GM10248 (cell line): ENCODE measurements around the gene CDCA5.
A peak's percentile ranks its signal among the peaks of the same experiment; 100 is the strongest.

Experiments
- CTCF ChIA-PET: fragments of 300-600 bp; sonication (Branson Sonifier 250); formaldehyde crosslinking; extraction: SDS; loops from one replicate; lab custom pipeline; 2021; ENCODE audit warnings: antibody characterized with exemption; lab: Yijun Ruan, JAX
- POLR2A ChIA-PET: fragments of 350-650 bp; sonication (Branson Sonifier 250); formaldehyde crosslinking; extraction: SDS; loops from one replicate; lab custom pipeline; 2020; ENCODE audit warnings: antibody characterized with exemption; lab: Yijun Ruan, JAX
- DNase-seq: peaks from one replicate; pipeline ENCODE4 v3.0.0; 2012; ENCODE audit errors: extremely low spot score
- TF ChIP-seq, protein P1 (sequence below): IDR thresholded peaks from 2 replicates; pipeline ENCODE4 v1.5.1; 2012; ENCODE audit warnings: mild to moderate bottlenecking, low read depth; ENCODE audit errors: extremely low read depth, missing control alignments, control extremely low read depth

Gene CDCA5, protein sequence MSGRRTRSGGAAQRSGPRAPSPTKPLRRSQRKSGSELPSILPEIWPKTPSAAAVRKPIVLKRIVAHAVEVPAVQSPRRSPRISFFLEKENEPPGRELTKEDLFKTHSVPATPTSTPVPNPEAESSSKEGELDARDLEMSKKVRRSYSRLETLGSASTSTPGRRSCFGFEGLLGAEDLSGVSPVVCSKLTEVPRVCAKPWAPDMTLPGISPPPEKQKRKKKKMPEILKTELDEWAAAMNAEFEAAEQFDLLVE

DNA sequence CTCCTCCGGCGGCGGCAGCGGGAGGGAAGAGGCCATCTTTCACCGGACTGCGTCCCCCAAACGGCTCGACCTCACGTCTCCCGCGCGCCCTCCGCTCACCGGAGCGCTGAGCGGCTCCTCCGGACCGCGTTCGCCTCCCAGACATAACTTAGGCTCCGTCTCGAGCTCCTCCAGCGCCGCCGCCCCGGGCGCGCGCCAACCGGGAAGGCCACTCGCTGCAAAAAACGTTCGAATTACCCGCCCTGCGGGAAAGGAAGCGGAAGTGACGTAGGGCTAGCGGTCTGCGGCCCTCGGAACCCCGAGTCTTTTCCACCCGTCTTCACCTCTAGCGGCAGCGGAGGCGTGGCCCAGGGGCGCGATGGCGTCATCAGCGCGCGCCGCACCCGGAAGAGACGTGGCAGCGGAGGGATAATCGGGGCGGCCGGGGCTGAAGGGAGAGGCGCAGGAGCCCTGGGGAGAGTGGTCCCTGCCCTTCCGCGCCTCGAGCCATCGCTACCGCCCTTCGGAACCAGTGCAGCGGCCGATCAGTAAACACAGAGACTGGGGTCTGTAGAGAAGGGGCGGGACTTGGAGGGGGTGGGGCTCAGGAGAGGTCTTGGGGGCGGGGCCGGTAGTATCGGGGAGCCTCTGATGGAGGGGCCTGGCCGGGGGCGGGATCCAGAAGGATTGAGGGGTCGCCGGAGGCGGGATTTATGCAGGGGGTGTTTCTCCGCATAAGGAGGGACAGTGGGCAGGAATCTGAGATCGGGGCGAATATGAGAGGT is at the start of gene CDCA5, which contains the start of gene ZFPL1:
Gene CDCA5, minus strand, starts transcription at position 207 of the 764 bp plus-strand sequence. Its CDS starts 62 bp downstream, at position 145.
Gene ZFPL1, plus strand, starts transcription at position 389 of the 764 bp plus-strand sequence. CDS start 477 bp downstream, outside the sequence.
- CTCF ChIA-PET: interaction anchor here (1.3 to 1.8 kb wide), 4 partner anchors 11 to 70 kb away, joined by 3 to 10 read pairs (median 4); partner anchors contain the start of gene ARL2
- DNase-seq: peak; percentile 99
- TF ChIP-seq, protein P1, sequence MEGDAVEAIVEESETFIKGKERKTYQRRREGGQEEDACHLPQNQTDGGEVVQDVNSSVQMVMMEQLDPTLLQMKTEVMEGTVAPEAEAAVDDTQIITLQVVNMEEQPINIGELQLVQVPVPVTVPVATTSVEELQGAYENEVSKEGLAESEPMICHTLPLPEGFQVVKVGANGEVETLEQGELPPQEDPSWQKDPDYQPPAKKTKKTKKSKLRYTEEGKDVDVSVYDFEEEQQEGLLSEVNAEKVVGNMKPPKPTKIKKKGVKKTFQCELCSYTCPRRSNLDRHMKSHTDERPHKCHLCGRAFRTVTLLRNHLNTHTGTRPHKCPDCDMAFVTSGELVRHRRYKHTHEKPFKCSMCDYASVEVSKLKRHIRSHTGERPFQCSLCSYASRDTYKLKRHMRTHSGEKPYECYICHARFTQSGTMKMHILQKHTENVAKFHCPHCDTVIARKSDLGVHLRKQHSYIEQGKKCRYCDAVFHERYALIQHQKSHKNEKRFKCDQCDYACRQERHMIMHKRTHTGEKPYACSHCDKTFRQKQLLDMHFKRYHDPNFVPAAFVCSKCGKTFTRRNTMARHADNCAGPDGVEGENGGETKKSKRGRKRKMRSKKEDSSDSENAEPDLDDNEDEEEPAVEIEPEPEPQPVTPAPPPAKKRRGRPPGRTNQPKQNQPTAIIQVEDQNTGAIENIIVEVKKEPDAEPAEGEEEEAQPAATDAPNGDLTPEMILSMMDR: no peak
- POLR2A ChIA-PET: no interaction called here

DNA sequence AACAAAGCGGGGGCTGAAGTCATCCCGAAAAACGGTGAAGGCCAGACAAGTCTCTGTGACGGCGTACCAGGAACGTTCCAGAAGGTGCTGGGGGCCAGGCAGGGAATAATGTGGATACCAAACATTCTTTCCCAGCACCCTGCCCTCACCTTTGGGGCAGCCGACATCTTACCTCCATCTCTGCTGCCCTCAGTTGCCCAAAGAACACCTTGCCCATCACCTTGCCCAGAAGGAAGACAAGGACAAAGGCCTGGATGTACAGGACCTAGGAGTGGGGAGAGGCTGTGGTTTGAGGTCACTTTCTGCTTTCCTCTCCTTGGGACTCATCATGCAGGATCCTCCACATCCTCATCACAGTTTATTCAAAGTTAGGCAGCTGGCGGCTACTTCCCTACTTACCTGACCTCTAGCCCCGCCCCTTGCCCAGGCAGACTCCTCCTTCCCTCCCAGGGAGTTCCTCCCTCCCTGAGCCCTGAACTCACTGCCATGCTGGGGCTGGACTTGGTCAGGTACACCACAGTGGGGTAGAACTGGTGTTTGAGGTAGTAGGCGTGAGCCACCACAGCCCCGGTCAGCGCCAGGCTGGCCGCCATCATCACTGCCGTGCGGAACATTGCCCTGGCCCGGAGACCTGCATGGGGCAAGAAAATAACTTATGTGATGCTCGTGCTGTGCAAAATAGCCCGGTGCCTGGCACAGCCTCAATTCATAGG is 49.3 kb upstream of the CDCA5 start:
- ChIA-PET POLR2A (interaction anchor here (2.9 kb wide), 1 partner anchor 11 kb away, joined by 10 read pairs; the partner anchor contains the start of genes FAU and MRPL49), CTCF (interaction anchor here (1.7 to 4.6 kb wide), 3 partner anchors 11 to 23 kb away, joined by 4 to 22 read pairs (median 17); partner anchors contain the start of genes FAU, MRPL49 and TM7SF2)
- TF ChIP-seq, protein P1: no peak
- DNase-seq: peak; percentile 71

DNA sequence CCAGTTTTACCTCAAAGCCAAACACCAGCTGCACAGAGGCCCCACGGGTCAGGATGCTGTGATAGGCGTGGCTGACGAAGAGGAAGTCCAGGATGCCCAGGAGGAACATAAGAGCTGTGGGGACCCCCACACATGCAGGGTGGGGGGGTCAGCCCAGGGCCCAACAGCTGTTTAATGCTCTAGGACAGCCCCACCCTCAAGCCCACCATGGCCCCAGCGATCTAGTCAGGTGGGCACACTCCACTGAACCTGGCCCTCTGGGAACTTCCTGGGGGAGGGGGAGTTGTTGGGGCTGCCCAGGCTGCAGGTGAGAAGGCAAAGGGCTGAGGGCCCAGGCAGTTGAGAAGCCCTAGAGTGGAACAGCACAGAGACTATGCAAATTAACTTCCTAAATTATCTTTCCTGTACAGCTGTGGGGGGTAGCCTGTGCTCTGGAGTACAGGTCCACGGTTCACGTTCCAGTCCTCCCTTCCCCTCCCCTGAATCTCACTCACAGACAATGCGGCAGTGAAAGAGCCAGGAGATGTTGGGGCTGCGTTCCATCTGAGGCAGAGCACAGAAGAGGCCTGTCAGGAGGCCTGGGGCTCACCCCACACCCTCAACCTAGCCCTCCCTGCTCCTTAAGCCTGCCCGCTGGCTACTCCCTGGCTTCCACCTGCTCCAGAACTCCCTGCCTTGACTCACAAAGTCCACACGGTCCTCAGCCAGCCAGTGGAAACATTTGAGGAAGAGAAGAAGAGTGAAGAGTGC is 48.6 kb upstream of the CDCA5 start:
- POLR2A ChIA-PET: interaction anchor here (0.8 to 2.9 kb wide), 3 partner anchors 10 to 15 kb away, joined by 3 to 10 read pairs (median 6); partner anchors contain the start of genes FAU, MRPL49 and ZNHIT2
- CTCF ChIA-PET: interaction anchor here (1.2 to 5.1 kb wide), 5 partner anchors 10 to 120 kb away, joined by 4 to 24 read pairs (median 13); partner anchors contain the start of genes CAPN1, FAU, MRPL49 and TM7SF2
- TF ChIP-seq, protein P1: no peak
- DNase-seq: peak; percentile 68

DNA sequence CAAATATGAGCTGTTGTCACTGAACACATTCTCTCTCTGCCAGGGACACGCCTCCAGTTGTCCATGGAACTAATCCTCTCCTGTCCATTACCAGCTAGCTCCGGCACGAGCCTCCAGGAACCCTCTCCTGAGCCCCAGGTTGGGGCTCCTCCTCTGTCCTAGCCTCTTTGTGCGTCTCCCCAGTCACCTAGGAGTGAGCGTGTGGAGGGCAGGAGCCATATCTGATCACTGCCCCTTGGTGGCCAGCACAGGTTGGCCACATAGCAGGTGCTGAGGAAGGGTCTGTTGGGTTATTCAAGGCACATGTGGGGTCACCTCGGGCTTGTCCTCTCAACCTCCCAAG is 48.0 kb upstream of the CDCA5 start:
- POLR2A ChIA-PET: interaction anchor here (0.8 to 0.9 kb wide), 2 partner anchors 10 to 15 kb away, joined by 3 to 6 read pairs; partner anchors contain the start of genes FAU, MRPL49 and ZNHIT2
- CTCF ChIA-PET: interaction anchor here (1.2 to 5.1 kb wide), 5 partner anchors 10 to 119 kb away, joined by 4 to 24 read pairs (median 13); partner anchors contain the start of genes CAPN1, FAU, MRPL49 and TM7SF2
- TF ChIP-seq, protein P1: no peak
- DNase-seq: no peak

DNA sequence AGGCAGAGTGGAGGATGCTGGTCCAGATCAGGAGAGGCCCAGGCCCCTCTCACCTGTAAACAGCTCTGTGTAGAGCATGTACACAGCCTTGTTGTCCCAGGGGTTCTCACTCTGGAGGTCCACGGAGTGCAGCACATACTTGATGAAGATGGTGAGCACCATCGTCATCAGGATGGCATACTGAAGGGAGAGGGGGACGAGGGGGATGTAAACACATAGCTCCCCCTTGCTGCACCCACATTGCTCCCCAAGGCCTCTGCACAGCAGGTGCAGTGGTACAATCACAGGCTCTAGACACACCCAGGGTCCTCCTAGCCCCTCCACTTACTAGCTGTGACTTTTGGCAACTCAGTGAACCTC is 47.6 kb upstream of the CDCA5 start:
- DNase-seq: no peak
- TF ChIP-seq, protein P1: no peak
- CTCF ChIA-PET: interaction anchor here (0.8 to 5.1 kb wide), 6 partner anchors 9 to 119 kb away, joined by 3 to 24 read pairs (median 8); partner anchors contain the start of genes CAPN1, FAU, MRPL49 and TM7SF2
- POLR2A ChIA-PET: interaction anchor here (0.8 to 1.2 kb wide), 2 partner anchors 9 to 14 kb away, joined by 3 to 4 read pairs; partner anchors contain the start of genes FAU, MRPL49 and ZNHIT2
